ENCODE results near the gene ZNF3.

Gene ZNF3

DNA sequence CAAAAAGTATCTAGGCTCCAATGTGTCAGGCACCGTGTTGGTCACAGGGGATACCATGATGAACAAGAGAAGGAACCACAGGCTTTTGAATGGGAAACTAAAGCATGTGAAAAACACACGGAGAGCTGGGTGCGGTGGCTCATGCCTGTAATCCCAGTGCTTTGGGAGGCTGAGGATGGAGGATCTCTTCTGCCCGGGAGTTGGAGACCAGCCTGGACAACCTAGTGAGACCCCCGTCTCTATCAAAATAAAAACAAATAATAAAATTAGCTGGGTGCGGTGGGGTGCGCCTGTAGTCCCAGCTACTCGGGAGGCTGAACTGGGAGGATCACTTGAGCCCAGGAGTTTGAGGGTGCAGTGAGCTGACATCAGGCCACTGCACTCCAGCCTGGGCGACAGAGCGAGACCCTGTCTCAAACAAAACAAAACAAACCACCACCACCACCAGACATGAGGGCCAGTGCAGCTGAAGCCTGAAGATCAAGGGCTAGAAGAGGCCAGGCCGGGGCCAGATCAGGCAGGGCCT is 6.6 kb upstream of the ZNF3 start:
- Mint-ChIP-seq H3K36me3 (peaks cover 13% of the 10 kb centered on the region), H3K27me3 (no peaks in the 10 kb centered on the region), H3K9me3 (no peaks in the 10 kb centered on the region), H3K4me3 (peak overlapping the region; percentile 90), H3K27ac (peak overlapping the region; percentile 84), H3K4me1 (peaks cover 15% of the 10 kb centered on the region)
- DNase-seq (ENCODE audit: low spot score in 2 of 2) (no peak), ATAC-seq (ENCODE audit: low read depth) (peak; percentile 23)

DNA sequence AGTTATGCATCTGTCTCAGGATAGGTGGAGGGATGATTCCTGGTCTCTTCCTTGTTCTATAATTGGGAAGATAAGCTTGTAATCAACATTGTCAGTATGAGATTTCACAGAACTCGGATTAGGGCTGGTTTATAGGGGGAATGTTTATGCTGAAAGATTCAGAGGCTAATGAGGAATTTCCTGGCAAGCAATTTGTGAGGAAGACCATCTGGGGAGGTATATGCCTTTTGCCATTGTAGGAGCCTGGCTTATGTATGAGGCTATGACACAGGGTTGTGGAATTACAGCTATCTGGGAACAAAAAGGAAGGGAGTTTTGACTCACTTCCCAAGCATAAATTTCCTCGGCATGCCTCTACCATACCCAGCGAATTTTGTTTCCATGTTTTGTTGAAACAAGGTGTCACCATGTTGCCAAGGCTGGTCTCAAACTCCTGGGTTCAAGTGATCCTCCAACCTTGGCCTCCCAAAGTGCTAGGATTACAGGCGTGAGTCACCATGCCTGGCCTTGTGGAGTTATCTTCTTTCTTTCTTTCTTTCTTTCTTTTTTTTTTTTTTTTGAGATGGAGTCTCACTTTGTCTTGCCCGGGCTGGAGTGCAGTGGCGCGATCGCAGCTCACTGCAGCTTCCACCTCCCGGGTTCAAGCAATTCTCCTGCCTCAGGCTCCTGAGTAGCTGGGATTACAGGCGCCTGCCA is 5.7 kb upstream of the ZNF3 start:
- peaks cover 18% of the 10 kb centered on the region for H3K4me1 Mint-ChIP-seq
- H3K36me3 Mint-ChIP-seq, result peaks cover 7% of the 10 kb centered on the region
- H3K4me3 Mint-ChIP-seq, result peak overlapping the region; percentile 54
- H3K9me3 Mint-ChIP-seq, result no peaks in the 10 kb centered on the region
- no peak for ATAC-seq (ENCODE audit: low read depth)
- no peaks in the 10 kb centered on the region for H3K27me3 Mint-ChIP-seq
- H3K27ac Mint-ChIP-seq, result peak overlapping the region; percentile 68
- no peak for DNase-seq (ENCODE audit: low spot score in 2 of 2)

DNA sequence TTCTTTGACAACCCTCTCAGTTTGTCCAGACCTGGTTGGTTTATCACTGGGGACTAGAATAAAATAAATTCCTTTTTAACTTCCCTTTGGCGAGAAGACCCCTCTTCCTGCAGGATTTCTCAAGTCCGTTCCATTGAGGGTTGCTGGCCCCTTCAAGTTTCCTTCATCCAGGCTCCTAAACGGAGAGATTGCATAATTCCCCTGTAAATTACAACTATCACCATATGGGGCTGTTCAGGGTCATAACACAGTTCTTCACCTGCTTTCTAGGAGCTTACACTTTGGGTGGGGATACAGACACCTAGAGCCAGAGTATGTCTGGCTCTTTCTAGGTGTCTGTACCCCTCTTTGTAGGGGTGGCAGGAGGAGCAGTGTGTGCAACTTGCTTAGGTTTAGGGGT is 4.0 kb upstream of the ZNF3 start:
- peak overlapping the region; percentile 95 for H3K27ac Mint-ChIP-seq
- peaks cover 3% of the 10 kb centered on the region for H3K36me3 Mint-ChIP-seq

DNA sequence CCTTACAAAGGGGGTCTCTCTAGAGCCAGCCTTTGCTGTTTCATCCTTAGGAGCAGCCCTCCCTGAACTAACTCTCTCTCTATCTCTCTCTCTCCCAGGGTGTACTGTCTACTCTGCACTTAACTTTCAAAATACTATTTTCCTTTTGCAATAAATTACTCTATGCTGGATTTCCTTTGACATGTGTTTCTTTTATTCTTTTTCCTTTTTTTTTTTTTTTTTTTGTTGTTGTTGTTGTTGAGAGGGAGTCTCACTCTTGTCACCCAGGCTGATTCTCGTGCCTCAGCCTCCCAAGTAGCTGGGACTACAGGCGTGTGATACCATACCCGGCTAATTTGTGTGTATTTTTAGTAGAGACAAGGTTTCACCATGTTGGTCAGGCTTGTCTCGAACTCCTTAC is 1.5 kb upstream of the ZNF3 start:
- DNase-seq (ENCODE audit: low spot score in 2 of 2) (no peak), ATAC-seq (ENCODE audit: low read depth) (peak; percentile 2)
- peak overlapping the region; percentile 95 for H3K27ac Mint-ChIP-seq
- peaks cover 3% of the 10 kb centered on the region for H3K36me3 Mint-ChIP-seq
- H3K4me1 Mint-ChIP-seq, result peaks cover 20% of the 10 kb centered on the region
- H3K9me3 Mint-ChIP-seq, result no peaks in the 10 kb centered on the region
- H3K4me3 Mint-ChIP-seq, result peak overlapping the region; percentile 87
- no peaks in the 10 kb centered on the region for H3K27me3 Mint-ChIP-seq

More for the DNA sequence above, 4.0 kb upstream of the ZNF3 start:
- Mint-ChIP-seq H3K27me3 (no peaks in the 10 kb centered on the region), H3K9me3 (no peaks in the 10 kb centered on the region), H3K4me3 (no peak overlapping the region), H3K4me1 (peaks cover 20% of the 10 kb centered on the region)
- ATAC-seq (ENCODE audit: low read depth), result no peak
- DNase-seq (ENCODE audit: low spot score in 2 of 2), result no peak

DNA sequence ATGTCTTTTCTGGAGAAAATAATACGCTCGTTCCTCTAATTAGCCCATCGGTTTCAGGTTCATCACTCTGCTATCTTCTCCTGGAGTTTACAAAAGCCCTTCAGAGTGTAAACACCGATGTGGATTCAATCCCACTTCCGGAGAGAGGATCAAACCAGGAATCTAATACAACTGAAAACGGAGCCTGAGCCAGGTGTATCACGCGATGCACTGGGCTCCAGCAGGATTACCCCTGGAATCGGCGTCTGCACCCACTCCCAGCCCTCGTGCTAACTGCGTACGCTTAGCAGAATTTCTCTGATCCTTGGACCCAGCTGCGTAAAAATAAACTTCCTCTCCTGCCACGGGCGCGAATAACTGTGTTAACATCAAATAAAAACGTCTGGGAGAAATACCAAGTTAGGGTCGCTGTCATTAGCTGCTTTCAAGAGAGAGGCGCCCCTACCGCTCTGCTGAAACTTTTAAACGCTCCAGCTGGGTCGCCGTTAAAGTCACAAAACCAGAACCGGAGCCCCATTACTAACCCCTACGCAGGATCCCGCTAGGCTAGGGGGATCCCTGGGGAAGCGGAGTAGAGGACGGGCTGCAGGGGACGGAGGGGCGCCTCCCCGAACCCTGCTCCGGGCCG is 502 bp downstream of the ZNF3 start:
- peak overlapping the region; percentile 95 for H3K27ac Mint-ChIP-seq
- H3K4me1 Mint-ChIP-seq, result peaks cover 20% of the 10 kb centered on the region
- ATAC-seq (ENCODE audit: low read depth) (peak; percentile 3), DNase-seq (ENCODE audit: low spot score in 2 of 2) (no peak)
- peak overlapping the region; percentile 87 for H3K4me3 Mint-ChIP-seq
- H3K27me3 Mint-ChIP-seq, result no peaks in the 10 kb centered on the region
- no peaks in the 10 kb centered on the region for H3K9me3 Mint-ChIP-seq
- peaks cover 10% of the 10 kb centered on the region for H3K36me3 Mint-ChIP-seq

DNA sequence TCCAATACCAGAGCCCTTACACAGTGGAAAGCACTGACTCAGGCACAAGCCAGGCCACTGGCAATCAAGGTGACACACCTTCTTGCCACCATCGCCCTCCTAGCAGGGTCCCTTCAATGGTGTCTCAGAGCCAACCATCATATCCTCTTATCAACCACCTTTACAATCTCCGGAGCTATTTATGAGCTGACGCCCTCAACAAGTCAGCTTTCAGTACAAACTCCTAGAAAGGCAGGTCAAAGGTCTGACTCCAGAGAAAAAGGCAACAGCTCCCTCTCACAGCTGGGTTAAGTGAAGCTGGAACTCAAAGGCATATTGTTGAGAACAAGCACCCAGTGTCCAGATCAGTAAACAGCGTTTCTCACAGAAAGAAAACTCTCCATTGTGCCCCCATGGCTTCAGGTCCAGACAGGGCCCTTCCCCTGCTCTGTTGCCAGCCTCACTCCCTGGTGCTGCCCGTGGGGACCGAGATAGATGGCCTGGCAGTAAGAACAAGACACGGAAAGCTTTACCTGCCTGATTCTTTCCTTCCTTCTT is 2.4 kb downstream of the ZNF3 start:
- no peak for ATAC-seq (ENCODE audit: low read depth)
- peaks cover 20% of the 10 kb centered on the region for H3K4me1 Mint-ChIP-seq

DNA sequence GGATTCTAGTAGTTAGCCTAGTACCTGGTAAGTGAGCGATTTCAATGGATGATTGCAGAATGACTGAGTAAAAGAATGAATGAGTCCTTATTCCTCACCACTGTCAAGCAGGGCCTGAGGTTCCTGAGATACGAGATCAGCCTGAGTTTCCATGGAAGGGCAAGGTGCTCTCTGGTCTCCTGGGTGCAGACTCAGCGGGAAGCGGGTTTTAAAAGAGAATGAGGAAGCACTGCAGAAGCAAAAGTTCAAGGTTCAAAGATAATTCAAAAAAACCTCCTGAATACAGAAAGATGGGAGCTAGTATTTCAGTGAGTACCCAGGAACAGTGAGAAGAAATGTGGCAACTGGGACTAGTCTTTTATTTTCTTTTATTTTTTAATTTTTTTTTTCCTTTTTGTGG is 4.3 kb downstream of the ZNF3 start:
- peaks cover 18% of the 10 kb centered on the region for H3K4me1 Mint-ChIP-seq
- ATAC-seq (ENCODE audit: low read depth), result no peak
- H3K27me3 Mint-ChIP-seq, result no peaks in the 10 kb centered on the region

More for the DNA sequence above, 2.4 kb downstream of the ZNF3 start:
- peaks cover 26% of the 10 kb centered on the region for H3K36me3 Mint-ChIP-seq
- DNase-seq (ENCODE audit: low spot score in 2 of 2), result no peak
- no peak overlapping the region for H3K27ac Mint-ChIP-seq
- H3K4me3 Mint-ChIP-seq, result no peak overlapping the region
- no peaks in the 10 kb centered on the region for H3K27me3 Mint-ChIP-seq
- no peaks in the 10 kb centered on the region for H3K9me3 Mint-ChIP-seq

DNA sequence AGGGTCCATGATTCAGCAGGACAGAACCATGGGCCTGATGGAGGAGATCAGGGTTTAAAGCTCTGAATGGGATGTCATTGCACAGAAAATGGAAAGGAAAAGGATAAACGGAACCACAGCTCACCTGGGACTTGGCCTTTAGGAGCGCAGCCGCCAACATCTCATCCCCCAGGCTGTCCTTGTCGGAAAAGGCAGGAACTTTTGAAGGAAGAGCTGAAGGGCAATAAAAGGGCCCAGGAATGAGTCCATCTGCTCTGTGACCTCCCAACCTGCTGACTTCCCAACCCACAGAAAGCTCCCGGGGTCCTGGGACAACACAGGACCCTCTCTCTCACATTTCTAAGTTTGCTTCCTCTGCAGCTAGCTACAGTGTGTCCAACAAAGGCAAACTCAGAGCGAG is 6.1 kb downstream of the ZNF3 start:
- peaks cover 14% of the 10 kb centered on the region for H3K4me1 Mint-ChIP-seq
- H3K27ac Mint-ChIP-seq, result no peak overlapping the region
- no peaks in the 10 kb centered on the region for H3K27me3 Mint-ChIP-seq
- peaks cover 9% of the 10 kb centered on the region for H3K9me3 Mint-ChIP-seq
- H3K36me3 Mint-ChIP-seq, result peaks cover 57% of the 10 kb centered on the region
- no peak overlapping the region for H3K4me3 Mint-ChIP-seq
- ATAC-seq (ENCODE audit: low read depth) (no peak), DNase-seq (ENCODE audit: low spot score in 2 of 2) (no peak)

More for the DNA sequence above, 4.3 kb downstream of the ZNF3 start:
- Mint-ChIP-seq H3K4me3 (no peak overlapping the region), H3K27ac (no peak overlapping the region), H3K36me3 (peaks cover 39% of the 10 kb centered on the region), H3K9me3 (peaks cover 3% of the 10 kb centered on the region)
- no peak for DNase-seq (ENCODE audit: low spot score in 2 of 2)

DNA sequence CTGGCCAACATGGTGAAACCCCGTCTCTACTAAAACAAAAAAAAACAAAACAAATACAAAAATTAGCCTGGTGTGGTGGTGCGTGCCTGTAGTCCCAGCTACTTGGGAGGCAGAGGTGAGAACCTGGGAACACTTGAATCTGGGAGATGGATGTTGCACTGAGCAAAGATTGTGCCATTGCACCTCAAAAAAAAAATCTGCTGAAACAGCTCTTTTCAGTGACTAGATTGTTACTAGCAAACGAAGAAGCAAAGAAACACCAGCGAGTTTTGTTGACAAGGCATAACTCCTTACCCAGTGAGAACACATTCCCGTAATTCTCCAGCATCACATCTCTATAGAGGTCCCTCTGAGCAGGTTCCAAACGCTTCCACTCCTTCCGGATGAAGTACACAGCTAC is 6.7 kb downstream of the ZNF3 start:
- Mint-ChIP-seq H3K27ac (no peak overlapping the region), H3K36me3 (peaks cover 63% of the 10 kb centered on the region), H3K4me3 (no peak overlapping the region), H3K27me3 (no peaks in the 10 kb centered on the region), H3K9me3 (peaks cover 9% of the 10 kb centered on the region), H3K4me1 (peaks cover 10% of the 10 kb centered on the region)
- DNase-seq (ENCODE audit: low spot score in 2 of 2) (no peak), ATAC-seq (ENCODE audit: low read depth) (no peak)

DNA sequence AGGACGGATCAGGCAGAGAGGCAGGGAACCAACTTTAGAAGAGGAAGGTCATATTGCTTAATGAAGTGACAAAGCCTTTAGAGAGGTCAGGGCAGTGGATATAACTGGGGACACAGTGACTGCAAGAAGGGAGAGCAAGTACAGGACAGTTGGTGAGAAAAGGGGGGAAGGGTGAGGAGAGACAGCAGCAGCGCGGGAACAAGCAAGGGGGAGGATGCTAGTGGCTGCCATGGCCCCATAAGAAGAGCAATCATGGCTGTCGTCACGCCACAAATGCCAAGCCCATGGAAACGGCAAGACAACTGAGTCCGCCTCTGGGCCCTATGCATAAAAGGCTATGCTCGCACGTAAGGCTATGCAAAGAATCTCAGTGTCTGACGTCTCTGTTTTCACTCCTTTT is 9.1 kb downstream of the ZNF3 start:
- H3K4me3 Mint-ChIP-seq, result no peak overlapping the region
- peaks cover 4% of the 10 kb centered on the region for H3K4me1 Mint-ChIP-seq
- peaks cover 9% of the 10 kb centered on the region for H3K9me3 Mint-ChIP-seq
- no peak overlapping the region for H3K27ac Mint-ChIP-seq
- H3K27me3 Mint-ChIP-seq, result no peaks in the 10 kb centered on the region
- ATAC-seq (ENCODE audit: low read depth) (no peak), DNase-seq (ENCODE audit: low spot score in 2 of 2) (no peak)
- H3K36me3 Mint-ChIP-seq, result peaks cover 64% of the 10 kb centered on the region

DNA sequence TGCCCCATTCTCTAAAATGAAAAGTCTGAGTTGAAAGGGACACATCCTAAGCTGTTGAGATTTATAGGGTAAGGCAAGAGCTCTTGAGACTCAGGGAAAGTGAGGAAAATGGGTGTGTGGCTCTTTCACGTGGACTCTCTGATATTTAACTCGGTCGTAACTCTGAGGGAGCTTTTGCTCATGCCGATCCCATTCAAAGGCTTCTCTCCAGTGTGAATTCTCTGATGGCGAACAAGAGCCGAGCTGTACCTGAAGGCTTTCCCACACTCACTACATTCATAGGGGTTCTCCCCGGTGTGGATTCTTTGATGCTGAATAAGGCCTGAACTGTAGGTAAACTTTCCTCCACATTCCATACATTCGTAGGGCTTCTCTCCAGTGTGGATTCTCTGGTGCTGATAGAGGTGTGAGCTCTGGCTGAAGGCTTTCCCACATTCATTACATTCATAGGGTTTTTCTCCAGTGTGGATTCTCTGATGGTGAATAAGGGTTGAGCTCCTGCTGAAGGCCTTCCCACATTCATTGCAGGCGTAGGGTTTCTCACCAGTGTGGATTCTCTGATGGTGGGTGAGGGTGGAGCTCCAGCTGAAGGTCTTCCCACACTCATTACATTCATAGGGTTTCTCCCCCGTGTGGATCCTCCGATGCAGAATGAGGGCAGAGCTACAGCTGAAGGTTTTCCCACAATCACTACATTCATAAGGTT is 10.4 kb downstream of the ZNF3 start:
- no peaks in the 10 kb centered on the region for H3K27me3 Mint-ChIP-seq
- no peak overlapping the region for H3K4me3 Mint-ChIP-seq
- peaks cover 9% of the 10 kb centered on the region for H3K9me3 Mint-ChIP-seq
- peaks cover 59% of the 10 kb centered on the region for H3K36me3 Mint-ChIP-seq
- H3K27ac Mint-ChIP-seq, result no peak overlapping the region
- H3K4me1 Mint-ChIP-seq, result peaks cover 4% of the 10 kb centered on the region
- DNase-seq (ENCODE audit: low spot score in 2 of 2) (no peak), ATAC-seq (ENCODE audit: low read depth) (no peak)

DNA sequence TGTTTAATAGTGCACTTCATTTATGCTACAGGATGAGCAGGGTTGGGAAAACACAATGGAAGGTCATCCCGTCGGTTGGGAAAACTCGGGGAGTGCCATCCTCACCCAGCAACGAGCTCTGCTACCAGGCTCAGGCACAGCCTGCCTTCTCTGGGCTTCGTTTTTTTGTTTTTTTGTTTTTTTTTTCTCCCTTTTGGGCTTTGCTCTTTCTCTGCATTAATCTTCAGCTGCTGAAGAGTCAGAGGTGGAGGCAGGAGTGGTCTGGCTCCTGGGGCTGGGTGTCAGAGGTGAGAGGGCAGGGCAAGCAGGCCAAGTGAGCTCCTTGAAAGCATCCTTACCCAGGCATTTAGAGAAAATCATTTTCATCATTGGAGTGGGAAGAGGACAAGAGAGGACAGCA is 11.5 kb downstream of the ZNF3 start:
- no peaks in the 10 kb centered on the region for H3K27me3 Mint-ChIP-seq
- no peak overlapping the region for H3K4me3 Mint-ChIP-seq
- peaks cover 48% of the 10 kb centered on the region for H3K36me3 Mint-ChIP-seq
- no peak overlapping the region for H3K27ac Mint-ChIP-seq
- ATAC-seq (ENCODE audit: low read depth) (no peak), DNase-seq (ENCODE audit: low spot score in 2 of 2) (no peak)
- peaks cover 9% of the 10 kb centered on the region for H3K9me3 Mint-ChIP-seq
- H3K4me1 Mint-ChIP-seq, result peaks cover 4% of the 10 kb centered on the region

DNA sequence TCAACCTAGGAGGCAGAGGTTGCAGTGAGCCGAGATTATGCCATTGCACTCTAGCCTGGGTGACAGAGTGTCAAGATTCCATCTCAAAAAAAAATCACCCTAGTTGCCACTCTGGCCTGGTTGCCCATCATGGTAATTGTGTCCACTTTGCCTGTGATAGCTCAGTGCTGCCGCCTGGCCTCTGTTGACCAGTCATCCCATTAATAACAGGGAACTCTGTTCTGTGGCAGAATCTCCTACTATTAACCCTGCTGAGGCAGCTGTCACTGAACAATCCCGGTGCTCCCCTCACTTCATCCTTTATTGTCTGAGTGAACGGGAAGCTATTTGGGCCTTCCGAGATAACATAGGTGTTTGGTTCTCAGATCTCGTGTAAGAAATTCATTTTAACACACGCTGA is 14.6 kb downstream of the ZNF3 start:
- Mint-ChIP-seq H3K36me3 (peaks cover 29% of the 10 kb centered on the region), H3K4me1 (no peaks in the 10 kb centered on the region)
- no peak for DNase-seq (ENCODE audit: low spot score in 2 of 2)

More for the DNA sequence above, 14.6 kb downstream of the ZNF3 start:
- Mint-ChIP-seq H3K27ac (no peak overlapping the region), H3K4me3 (no peak overlapping the region), H3K27me3 (no peaks in the 10 kb centered on the region), H3K9me3 (peaks cover 4% of the 10 kb centered on the region)
- ATAC-seq (ENCODE audit: low read depth), result no peak

Measured in memory B cell (primary cell).